ENCODE measurements around the gene CEPT1.
A peak's percentile ranks its signal among the peaks of the same experiment; 100 is the strongest.
"Not testable (repeated sequence)": the region's sequence is repeated elsewhere in the genome, so short reads cannot be mapped to it uniquely, and the experiment has no call there.

The CEPT1 gene

DNA sequence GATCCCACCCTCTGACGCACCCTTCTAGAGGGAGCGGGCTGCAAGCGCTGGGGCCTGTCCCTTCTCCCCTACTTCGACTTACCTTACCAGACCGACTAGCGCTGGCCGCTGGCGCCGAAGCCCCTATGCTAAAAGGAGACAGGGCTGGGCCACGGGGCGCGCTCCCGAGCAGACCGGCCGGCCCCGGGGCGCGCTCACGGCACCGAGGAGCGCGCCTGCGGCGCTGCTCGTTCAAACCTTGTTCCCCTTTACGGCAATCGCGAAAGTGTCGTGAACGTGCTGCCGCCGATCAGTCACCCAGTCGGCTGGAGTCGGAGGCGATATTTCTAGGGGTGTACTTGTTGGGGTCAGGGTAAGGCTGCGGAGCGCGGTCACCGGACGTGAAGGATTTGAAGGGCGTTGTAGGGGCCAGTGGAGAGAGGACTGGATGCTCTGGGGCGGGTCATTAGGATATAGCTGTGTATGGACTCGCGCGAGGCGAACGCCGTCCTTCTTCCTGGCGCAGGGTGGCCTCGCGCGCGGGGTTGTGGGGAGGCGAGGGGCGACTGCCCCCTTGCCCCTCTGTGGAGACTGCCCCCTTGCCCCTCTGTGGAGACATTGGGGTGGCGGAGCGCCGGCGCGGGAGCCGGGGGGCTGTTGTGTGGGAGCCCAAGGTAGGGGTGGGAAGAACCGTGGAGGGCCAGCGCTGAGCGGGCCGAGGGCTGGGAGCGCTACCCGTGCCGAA is at the start of gene CEPT1, which contains the start of gene DRAM2:
Gene CEPT1 (plus strand): TSS at position 268 of the 724 bp plus-strand sequence. CDS start 7,492 bp downstream, outside the sequence.
Gene DRAM2 (minus strand): TSS at position 138 of the 724 bp plus-strand sequence. CDS start 8,539 bp downstream, outside the sequence.
- Histone ChIP-seq H3K36me3 (ENCODE audit: low read depth) (peaks cover 30% of the 10 kb centered on the region), H3K9me3 (ENCODE audit: severe bottlenecking) (no peaks in the 10 kb centered on the region), H3K27me3 (ENCODE audit: insufficient read depth, poor library complexity, severe bottlenecking) (no peaks in the 10 kb centered on the region), H3K27ac (ENCODE audit: poor library complexity, severe bottlenecking) (peak within 1 kb of the TSS; percentile 67), H3K4me1 (ENCODE audit: insufficient read depth, poor library complexity, severe bottlenecking) (peaks cover 20% of the 10 kb centered on the region), H3K4me3 (ENCODE audit: severe bottlenecking) (peak within 1 kb of the TSS; percentile 86)
- TF ChIP-seq, protein P1, sequence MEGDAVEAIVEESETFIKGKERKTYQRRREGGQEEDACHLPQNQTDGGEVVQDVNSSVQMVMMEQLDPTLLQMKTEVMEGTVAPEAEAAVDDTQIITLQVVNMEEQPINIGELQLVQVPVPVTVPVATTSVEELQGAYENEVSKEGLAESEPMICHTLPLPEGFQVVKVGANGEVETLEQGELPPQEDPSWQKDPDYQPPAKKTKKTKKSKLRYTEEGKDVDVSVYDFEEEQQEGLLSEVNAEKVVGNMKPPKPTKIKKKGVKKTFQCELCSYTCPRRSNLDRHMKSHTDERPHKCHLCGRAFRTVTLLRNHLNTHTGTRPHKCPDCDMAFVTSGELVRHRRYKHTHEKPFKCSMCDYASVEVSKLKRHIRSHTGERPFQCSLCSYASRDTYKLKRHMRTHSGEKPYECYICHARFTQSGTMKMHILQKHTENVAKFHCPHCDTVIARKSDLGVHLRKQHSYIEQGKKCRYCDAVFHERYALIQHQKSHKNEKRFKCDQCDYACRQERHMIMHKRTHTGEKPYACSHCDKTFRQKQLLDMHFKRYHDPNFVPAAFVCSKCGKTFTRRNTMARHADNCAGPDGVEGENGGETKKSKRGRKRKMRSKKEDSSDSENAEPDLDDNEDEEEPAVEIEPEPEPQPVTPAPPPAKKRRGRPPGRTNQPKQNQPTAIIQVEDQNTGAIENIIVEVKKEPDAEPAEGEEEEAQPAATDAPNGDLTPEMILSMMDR (IDR thresholded peaks at IDR 0.05; ENCODE audit: poor library complexity, severe bottlenecking): no peak
- ATAC-seq (ENCODE audit: low read depth): peak; percentile 74
- DNase-seq (ENCODE audit: low spot score): peak; percentile 97

DNA sequence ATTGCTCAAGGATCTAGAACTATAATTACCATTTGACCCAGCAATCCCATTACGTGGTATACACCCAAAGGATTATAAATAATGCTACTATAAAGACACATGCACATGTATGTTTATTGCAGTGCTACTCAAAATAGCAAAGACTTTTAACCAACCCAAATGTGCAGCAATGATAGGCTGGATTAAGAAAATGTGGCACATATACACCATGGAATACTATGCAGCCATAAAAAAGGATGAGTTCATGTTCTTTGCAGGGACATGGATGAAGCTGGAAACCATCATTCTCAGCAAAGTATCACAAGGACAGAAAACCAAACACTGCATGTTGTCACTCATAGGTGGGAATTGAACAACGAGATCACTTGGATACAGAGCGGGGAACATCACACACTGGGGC is 44.6 kb upstream of the CEPT1 start:
- ATAC-seq (ENCODE audit: low read depth); H3K27ac ChIP-seq (ENCODE audit: poor library complexity, severe bottlenecking); DNase-seq (ENCODE audit: low spot score); H3K4me3 ChIP-seq (ENCODE audit: severe bottlenecking); H3K4me1 ChIP-seq (ENCODE audit: insufficient read depth, poor library complexity, severe bottlenecking); H3K9me3 ChIP-seq (ENCODE audit: severe bottlenecking); H3K36me3 ChIP-seq (ENCODE audit: low read depth); H3K27me3 ChIP-seq (ENCODE audit: insufficient read depth, poor library complexity, severe bottlenecking): not testable (repeated sequence)

DNA sequence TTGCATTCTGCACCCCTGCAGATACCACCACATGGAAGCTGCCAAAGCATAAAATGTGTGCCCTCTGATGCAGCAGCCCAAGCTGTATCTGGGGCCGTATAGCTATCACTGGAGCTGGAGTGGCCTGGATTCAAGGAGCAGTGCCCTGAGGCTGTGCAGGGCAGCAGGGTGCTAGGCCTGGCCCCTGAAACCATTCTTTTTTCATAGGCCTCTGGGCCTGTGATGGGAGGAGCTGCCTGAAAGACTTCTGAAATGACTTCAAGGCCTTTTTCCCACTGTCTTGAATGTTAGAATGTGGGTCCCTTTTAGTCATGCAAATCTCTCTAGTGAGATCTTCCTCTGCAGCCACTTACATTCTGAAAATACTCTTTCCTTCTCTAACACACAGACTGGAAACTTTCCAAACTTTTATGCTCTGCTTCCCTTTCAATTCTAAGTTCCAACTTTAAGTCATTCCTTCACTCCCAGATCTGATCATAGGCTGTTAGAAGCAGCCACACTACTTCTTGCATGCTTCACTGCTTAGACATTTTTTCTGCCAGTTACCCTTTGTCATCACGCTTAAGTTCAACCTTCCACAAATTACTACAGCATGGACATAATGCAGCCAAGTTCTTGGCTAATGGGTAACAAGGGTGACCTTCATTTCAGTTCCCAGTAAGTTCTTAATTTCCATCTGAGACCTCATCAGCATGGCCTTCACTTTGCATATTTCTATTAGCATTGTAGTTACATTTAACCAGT is 42.5 kb upstream of the CEPT1 start:
- Histone ChIP-seq H3K27me3 (ENCODE audit: insufficient read depth, poor library complexity, severe bottlenecking) (no peaks in the 10 kb centered on the region), H3K9me3 (ENCODE audit: severe bottlenecking) (no peaks in the 10 kb centered on the region), H3K4me3 (ENCODE audit: severe bottlenecking) (no peak overlapping the region), H3K27ac (ENCODE audit: poor library complexity, severe bottlenecking) (no peak overlapping the region), H3K4me1 (ENCODE audit: insufficient read depth, poor library complexity, severe bottlenecking) (peaks cover 5% of the 10 kb centered on the region), H3K36me3 (ENCODE audit: low read depth) (no peaks in the 10 kb centered on the region)
- DNase-seq (ENCODE audit: low spot score): no peak
- TF ChIP-seq, protein P1 (IDR thresholded peaks at IDR 0.05; ENCODE audit: poor library complexity, severe bottlenecking): no peak
- no peak for ATAC-seq (ENCODE audit: low read depth)

DNA sequence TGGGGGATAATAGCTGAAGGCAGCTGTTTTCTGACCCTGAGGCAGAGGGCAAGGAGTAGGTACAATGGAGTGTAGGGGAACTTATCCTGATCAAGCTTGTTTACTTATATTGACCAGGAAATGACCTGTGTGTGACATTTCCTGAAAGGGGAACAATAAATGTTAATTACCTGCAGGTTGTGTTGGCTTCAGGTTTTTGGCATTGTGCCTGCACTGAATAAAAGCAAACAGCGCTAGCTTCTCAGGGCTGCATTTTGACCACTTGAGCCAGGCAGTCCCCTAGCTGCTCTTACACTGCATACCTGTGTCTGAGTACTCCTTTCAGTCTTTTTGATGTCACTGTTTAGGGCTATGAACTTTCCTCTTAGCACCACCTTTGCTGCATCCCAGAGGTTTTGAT is 40.7 kb upstream of the CEPT1 start:
- TF ChIP-seq, protein P1 (IDR thresholded peaks at IDR 0.05; ENCODE audit: poor library complexity, severe bottlenecking): no peak
- ATAC-seq (ENCODE audit: low read depth) (no peak), DNase-seq (ENCODE audit: low spot score) (no peak)
- Histone ChIP-seq H3K4me3 (ENCODE audit: severe bottlenecking) (no peak overlapping the region), H3K4me1 (ENCODE audit: insufficient read depth, poor library complexity, severe bottlenecking) (peaks cover 5% of the 10 kb centered on the region), H3K9me3 (ENCODE audit: severe bottlenecking) (no peaks in the 10 kb centered on the region), H3K36me3 (ENCODE audit: low read depth) (no peaks in the 10 kb centered on the region), H3K27me3 (ENCODE audit: insufficient read depth, poor library complexity, severe bottlenecking) (no peaks in the 10 kb centered on the region), H3K27ac (ENCODE audit: poor library complexity, severe bottlenecking) (no peak overlapping the region)

DNA sequence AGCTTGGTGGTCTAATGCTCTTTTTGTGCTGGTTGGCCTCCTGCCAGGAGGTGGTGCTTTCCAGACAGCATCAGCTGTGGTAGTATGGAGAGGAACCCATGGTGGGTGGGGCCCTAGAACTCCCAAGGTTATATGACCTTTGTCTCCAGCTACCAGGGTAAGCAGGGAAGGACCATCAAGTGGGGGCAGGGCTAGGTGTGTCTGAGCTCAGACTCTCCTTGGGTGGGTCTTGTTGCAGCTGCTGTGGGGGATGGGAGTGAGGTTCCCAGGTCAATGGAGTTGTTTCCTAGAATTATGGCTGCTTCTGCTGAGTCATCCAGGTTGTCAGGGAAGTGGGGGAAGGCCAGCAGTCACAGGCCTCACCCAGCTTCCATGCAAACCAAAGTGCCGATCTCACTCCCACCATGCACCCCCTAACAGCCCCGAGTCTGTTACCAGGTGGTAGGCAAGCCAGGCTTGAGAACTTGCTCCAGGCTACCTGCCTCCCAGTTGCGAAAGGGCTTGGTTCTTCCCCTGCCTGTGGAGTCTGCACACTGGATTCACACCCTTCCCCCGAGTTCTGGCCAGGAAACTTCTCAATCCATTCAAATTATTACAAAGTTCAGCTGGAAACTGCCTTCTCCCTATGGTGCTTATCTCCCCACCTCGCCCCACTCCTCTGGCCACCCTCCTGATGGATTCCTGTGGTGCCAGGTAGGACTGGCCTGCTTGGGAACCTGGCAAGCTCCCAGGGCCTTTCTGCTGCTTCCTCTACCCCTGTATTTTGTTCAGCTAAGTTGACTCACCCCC is 38.0 kb upstream of the CEPT1 start:
- TF ChIP-seq, protein P1 (IDR thresholded peaks at IDR 0.05; ENCODE audit: poor library complexity, severe bottlenecking): no peak
- Histone ChIP-seq H3K9me3 (ENCODE audit: severe bottlenecking) (no peaks in the 10 kb centered on the region), H3K4me3 (ENCODE audit: severe bottlenecking) (no peak overlapping the region)

More for the DNA sequence above, 38.0 kb upstream of the CEPT1 start:
- Histone ChIP-seq H3K27me3 (ENCODE audit: insufficient read depth, poor library complexity, severe bottlenecking) (peaks cover 4% of the 10 kb centered on the region), H3K4me1 (ENCODE audit: insufficient read depth, poor library complexity, severe bottlenecking) (peaks cover 5% of the 10 kb centered on the region), H3K27ac (ENCODE audit: poor library complexity, severe bottlenecking) (peak overlapping the region; percentile 28), H3K36me3 (ENCODE audit: low read depth) (no peaks in the 10 kb centered on the region)
- peak; percentile 44; the same call in 2 of the 3 replicates for ATAC-seq (ENCODE audit: low read depth)
- no peak for DNase-seq (ENCODE audit: low spot score)

Measured in RWPE2 (cell line).